ENCODE data around the gene FLYWCH1.

Gene FLYWCH1

GRCh38 chr16:2954656-2955381 lies 43.1 kb downstream of the FLYWCH1 start:
- DNase-seq: no peak

- no peak for DNase-seq
Observed at GRCh38 chr16:2955438-2955778, 43.7 kb downstream of the FLYWCH1 start.

GRCh38 chr16:2955779-2956578 lies 44.2 kb downstream of the FLYWCH1 start:
- DNase-seq: no peak

- no peak for DNase-seq
Observed at GRCh38 chr16:2956579-2956956, 44.8 kb downstream of the FLYWCH1 start.

- no peak for DNase-seq
Observed at GRCh38 chr16:2959206-2959605, 47.5 kb downstream of the FLYWCH1 start.

GRCh38 chr16:2960183-2961010 lies 48.7 kb downstream of the FLYWCH1 start:
- no peak for DNase-seq

- no peak for DNase-seq
Observed at GRCh38 chr16:2962334-2963073, 50.8 kb downstream of the FLYWCH1 start.

GRCh38 chr16:2963074-2963722 lies 51.5 kb downstream of the FLYWCH1 start:
- peak; percentile 73 for DNase-seq

GRCh38 chr16:2963723-2964474 lies 52.2 kb downstream of the FLYWCH1 start, which contains the start of gene KREMEN2:
KREMEN2 (plus strand) TSS chr16:2964275; CDS start chr16:2964521, 246 bp downstream.
- DNase-seq: peak; percentile 70

- peak; percentile 72 for DNase-seq
Observed at GRCh38 chr16:2964475-2965336, 53.0 kb downstream of the FLYWCH1 start.

- no peak for DNase-seq
Observed at GRCh38 chr16:2966043-2966807, 54.5 kb downstream of the FLYWCH1 start.

GRCh38 chr16:2966808-2967191 lies 55.1 kb downstream of the FLYWCH1 start:
- no peak for DNase-seq

- DNase-seq: no peak
Observed at GRCh38 chr16:2967211-2967631, 55.5 kb downstream of the FLYWCH1 start.

GRCh38 chr16:2967721-2968161 lies 56.0 kb downstream of the FLYWCH1 start:
- no peak for DNase-seq

- DNase-seq: no peak
Observed at GRCh38 chr16:2968368-2968737, 56.6 kb downstream of the FLYWCH1 start.

GRCh38 chr16:2968738-2969544 lies 57.2 kb downstream of the FLYWCH1 start, which contains the start of gene PAQR4:
PAQR4 (plus strand) TSS chr16:2969348; CDS start chr16:2969675, 327 bp downstream.
- peak; percentile 94 for DNase-seq

- peak; percentile 65 for DNase-seq
Observed at GRCh38 chr16:2969545-2970521, 58.1 kb downstream of the FLYWCH1 start.
